Measurements from ENCODE around the gene ARL10. TPM values are rescaled to one million over a fixed set of nuclear protein-coding genes. Genes with fewer than 3 reads are reported as not detected.

The ARL10 gene, protein sequence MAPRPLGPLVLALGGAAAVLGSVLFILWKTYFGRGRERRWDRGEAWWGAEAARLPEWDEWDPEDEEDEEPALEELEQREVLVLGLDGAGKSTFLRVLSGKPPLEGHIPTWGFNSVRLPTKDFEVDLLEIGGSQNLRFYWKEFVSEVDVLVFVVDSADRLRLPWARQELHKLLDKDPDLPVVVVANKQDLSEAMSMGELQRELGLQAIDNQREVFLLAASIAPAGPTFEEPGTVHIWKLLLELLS
- total RNA-seq = 6.1 and 16.4 TPM in 2 replicates

DNA sequence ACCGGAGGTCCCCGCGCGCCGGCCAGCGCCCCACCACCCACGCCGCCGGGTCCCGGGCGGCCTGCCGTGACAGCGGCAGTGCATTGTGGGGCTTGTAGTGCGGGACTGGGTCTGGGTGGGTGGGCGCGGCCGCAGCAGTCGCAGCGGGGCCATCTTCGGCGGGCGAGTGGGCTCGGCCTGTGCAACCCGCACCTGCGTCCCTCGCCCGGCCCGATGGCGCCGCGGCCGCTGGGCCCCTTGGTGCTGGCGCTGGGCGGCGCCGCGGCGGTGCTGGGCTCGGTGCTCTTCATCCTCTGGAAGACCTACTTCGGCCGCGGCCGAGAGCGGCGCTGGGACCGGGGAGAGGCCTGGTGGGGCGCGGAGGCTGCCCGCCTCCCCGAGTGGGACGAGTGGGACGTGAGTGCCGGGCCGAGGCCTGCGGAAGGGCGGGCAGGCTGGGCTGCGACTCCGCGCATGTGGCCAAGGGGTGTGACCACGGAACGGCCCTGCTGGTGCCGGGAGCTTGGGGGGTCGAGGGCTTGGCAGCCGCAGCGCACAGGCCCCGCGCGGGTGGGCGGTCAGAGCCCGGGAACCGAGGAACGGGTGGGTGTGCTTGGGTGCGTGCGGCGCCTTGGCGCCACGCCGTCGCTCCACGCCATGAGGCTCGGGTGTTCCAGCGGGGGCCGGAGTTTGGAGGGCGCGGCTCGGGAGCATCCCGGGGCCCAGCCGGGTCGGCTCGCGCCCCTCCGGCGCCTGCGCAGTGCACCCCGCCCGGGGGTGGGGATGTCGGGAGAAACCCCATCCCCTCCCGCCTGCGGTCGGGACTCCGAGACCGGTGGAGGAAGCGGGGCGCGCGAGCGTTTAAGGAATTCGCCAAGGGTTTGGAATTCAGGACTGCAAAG lies at the start of gene ARL10:
TSS of gene ARL10 (plus strand) at position 137 of the 881 bp plus-strand sequence. CDS start at position 214, 77 bp downstream.

DNA sequence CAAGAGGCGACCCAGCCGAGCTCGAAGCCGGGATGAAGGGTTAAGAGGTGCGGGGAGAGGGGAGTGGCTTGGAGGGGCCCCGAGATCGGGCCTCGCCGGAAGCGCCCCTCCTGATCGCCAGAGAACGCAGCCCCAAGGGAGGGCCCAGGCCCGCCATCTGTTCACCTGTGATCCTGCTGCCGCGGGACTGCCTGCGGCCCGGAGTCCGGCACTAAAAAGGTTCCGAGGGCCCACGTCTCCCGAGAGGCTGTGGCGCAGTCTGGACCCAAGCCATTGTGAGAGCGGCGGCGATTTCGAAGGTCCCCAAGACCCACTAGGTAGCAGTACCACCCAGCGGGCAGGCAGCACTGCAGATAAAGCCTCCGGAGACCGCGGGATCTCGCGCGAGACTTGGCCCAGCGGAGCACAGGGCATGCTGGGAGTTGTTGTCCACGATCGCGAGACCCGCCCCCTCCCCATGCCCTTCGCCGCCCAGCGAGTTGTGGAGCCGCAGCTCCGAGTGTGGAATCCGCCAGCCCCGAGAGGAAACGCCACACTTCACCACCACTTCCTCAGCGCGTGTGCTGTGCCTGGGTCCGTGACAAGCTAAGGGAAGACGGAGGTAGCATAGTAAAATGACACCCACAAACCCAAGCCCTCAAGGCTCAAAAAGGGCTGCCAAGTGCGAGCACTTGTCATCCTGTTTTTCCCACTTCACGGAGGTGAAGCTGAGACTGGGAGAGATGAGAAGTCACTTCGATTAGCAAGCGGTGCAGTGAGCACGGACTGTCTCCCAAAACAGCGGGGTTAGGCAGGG lies 3.7 kb upstream of the ARL10 start, which contains the start of gene KIAA1191:
TSS of gene KIAA1191 (minus strand) at position 328 of the 796 bp plus-strand sequence. CDS start 2,256 bp downstream, outside the sequence.

DNA sequence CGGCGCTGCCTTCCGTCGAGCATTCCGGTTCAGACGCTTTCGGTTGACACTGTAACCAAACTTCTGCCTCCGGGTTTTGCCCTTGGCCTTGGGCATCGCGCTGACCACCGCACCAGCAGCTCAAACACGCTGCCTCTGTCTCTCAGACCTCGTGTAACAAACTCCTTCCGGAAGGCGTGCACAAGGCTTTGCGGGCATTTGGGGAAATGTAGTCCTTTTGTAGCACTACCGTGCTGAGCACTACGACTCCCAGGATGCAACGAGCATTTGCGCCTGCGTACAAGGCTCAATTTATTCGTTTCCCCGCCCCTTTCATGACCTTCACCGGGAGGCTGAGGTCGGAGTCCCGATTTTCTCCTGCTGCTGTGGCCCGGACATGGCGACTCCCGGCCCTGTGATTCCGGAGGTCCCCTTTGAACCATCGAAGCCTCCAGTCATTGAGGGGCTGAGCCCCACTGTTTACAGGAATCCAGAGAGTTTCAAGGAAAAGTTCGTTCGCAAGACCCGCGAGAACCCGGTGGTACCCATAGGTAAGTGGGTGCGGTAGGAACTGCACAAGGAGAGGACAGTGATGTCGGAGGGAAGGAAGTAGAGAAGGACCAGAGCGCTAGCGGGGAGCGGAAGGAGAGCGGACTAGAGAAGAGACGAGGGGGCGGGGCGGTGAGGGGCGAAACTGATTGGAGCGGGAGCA lies 23.3 kb downstream of the ARL10 start, which contains the start of the genes HIGD2A and NOP16:
TSS of gene HIGD2A (plus strand) at position 308 of the 691 bp plus-strand sequence. CDS start at position 377, 69 bp downstream.
TSS of gene NOP16 (minus strand) at position 155 of the 691 bp plus-strand sequence. CDS start at position 96, 59 bp downstream.

DNA sequence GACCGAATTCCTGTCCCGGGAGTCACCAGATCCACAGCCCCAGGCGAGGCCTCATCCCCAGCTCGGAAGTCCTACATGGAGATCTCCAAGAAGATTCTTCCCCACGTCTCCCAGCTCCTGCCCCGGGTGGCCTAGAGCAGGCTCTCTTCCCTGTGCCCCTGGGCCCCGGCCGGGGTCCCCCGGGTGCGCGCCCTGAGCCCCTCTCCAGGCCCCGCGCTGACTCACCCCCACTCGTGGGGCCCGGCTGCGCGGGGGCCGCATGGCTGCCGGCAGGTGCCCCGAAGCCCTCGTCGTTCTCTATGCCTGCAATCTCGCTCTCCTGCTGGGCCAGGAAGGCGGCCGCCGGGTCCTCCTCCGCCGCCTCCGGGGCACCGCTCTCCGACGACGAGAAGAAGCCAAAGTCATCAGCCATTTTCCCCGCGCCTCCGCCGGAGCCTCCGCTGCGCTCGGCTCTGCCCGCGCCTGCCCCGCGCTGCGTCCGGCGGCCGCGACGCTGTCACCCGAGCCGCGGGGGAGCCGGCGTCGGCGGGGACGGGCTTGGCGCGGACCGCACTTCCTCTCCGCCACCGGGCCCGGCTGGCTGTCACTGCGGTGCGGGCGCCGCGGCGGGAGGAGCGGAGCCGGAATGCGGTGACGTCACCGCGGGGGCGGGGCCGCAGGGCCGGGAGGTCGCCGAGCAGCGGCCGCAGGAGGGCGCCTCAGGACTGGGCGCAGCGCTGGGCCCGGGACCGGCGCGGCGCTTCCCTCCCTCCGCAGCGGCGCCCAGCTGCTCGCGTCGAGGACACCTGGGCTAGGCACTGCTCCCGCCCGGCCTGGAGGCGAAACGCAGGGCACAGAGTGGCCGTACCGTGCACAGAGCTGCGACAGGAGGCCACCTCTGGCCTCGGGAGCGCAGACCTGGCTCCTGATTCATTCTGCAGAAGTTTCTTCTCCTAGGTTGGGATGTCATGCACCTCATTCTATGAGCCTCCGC lies 51.0 kb downstream of the ARL10 start, which contains the start of gene CLTB:
TSS of gene CLTB (minus strand) at position 588 of the 973 bp plus-strand sequence. CDS start at position 412, 176 bp downstream.

Other genes with a start within 250 kb of the ARL10 start
- gene SIMC1, start 127.1 kb upstream of the ARL10 start, total RNA-seq = 2.2 and 3.6 TPM in 2 replicates
- 65.6 and 77.7 TPM in 2 replicates for gene KIAA1191, start 3.7 kb upstream of the ARL10 start, total RNA-seq
- 27.9 and 42.7 TPM in 2 replicates for gene NOP16, start 23.1 kb downstream of the ARL10 start, total RNA-seq
- 24.7 and 28.1 TPM in 2 replicates for gene HIGD2A, start 23.3 kb downstream of the ARL10 start, total RNA-seq
- gene CLTB, start 51.1 kb downstream of the ARL10 start, total RNA-seq = 123 and 142 TPM in 2 replicates
- 34.9 and 36.1 TPM in 2 replicates for gene FAF2, start 82.9 kb downstream of the ARL10 start, total RNA-seq
- gene RNF44, start 171.9 kb downstream of the ARL10 start, total RNA-seq = 3.5 and 4.0 TPM in 2 replicates
- not detected in 2 replicates for gene CDHR2, start 183.9 kb downstream of the ARL10 start, total RNA-seq
- 3.1 and 5.7 TPM in 2 replicates for gene GPRIN1, start 244.7 kb downstream of the ARL10 start, total RNA-seq

All from endothelial cell of coronary artery (primary cell).